HG02870 (cell line): Measurements from ENCODE around the gene ELF3.
"Not testable (repeated sequence)": the region's sequence is repeated elsewhere in the genome, so short reads cannot be mapped to it uniquely, and the experiment has no call there.

Experiments used
- ATAC-seq: cut with Tn5 transposase; IDR thresholded peaks from one replicate; pipeline ENCODE4 v1.9.1; 2021; ENCODE audit warnings: mild to moderate bottlenecking, moderate library complexity; ENCODE audit not compliant: unreplicated experiment

Gene ELF3

GRCh38 chr1:202034149-202034682 is 23.8 kb downstream of the ELF3 start:
- ATAC-seq: no peak

- ATAC-seq: no peak
Measured at GRCh38 chr1:202034683-202035462, 24.5 kb downstream of the ELF3 start.

DNA sequence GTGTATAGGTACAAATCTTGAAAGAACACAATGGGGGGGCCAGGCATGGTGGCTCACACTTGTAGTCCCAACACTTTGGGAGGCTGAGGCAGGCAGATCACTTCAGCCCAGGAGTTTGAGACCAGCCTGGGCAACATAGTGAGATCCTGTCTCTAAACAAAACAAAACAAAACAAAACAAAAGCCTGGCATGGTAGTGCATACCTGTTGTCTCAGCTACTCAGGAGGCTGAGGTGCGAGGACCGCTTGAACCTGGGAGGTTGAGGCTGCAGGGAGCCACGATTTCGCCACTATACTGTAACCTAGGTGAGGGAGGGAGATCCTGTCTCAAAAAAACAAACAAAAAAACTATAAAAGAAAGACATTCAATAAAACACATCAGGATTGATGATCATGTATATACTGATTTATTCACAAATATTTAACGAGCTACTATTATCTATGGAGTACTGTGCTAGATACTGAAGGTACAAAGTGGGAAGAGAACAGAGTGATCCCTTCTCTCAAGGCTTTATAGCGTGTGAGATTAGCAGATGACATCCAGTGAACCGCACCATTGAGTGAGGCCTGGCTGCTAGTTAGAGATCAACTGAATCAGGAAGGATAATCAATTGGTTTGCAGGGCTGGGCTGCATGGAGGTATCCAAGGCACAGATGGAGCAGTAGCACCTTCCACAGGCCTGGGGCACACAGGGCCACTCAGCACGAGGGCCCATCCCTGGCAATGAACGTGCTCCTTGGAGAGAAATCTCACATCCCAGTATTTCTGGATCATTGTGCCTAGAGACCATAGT is 26.4 kb downstream of the ELF3 start:
- no peak for ATAC-seq

- ATAC-seq: no peak
Measured at GRCh38 chr1:202037706-202038296, 27.4 kb downstream of the ELF3 start.

GRCh38 chr1:202038688-202039346 is 28.4 kb downstream of the ELF3 start:
- ATAC-seq: peak; percentile 51

DNA sequence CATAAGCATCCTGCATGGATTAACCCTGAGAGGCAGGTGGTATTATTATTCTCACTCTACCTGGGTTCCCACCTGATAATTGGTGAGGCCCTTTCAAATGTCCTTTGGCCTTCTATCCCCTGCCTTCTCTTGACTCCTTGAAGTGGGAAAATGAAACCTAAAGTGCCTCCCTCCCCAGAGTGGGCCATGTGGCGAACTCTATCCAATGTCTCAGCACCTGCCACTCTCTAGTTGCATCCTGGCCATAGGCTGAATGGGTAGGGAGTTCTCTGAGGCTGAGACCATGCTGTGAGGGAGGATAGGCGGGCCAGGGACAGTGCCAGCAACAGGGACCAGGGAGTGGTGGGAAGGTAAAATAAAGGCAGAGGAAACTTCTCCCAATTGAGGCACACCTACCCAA is 35.3 kb downstream of the ELF3 start:
- no peak for ATAC-seq

DNA sequence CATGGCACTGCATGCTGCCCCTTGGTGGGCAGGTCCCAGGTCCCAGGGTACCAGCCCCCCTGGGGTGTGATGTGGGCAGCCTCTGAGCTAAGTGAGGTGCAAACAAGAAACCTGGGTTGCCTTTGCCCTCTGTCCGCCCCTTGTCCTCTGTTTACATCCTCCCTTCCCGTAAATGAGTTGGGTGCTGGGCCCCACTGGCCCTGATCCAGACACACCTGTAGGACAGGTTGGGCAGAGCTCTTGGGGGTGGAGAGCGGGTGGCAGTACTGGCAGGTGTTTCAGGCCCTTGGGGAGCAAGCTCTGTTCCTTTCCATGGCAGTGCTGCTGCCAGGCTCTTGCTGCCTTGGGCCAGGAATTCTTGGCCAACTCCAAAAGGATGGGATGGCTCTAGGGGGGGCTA is 35.8 kb downstream of the ELF3 start:
- ATAC-seq: no peak

DNA sequence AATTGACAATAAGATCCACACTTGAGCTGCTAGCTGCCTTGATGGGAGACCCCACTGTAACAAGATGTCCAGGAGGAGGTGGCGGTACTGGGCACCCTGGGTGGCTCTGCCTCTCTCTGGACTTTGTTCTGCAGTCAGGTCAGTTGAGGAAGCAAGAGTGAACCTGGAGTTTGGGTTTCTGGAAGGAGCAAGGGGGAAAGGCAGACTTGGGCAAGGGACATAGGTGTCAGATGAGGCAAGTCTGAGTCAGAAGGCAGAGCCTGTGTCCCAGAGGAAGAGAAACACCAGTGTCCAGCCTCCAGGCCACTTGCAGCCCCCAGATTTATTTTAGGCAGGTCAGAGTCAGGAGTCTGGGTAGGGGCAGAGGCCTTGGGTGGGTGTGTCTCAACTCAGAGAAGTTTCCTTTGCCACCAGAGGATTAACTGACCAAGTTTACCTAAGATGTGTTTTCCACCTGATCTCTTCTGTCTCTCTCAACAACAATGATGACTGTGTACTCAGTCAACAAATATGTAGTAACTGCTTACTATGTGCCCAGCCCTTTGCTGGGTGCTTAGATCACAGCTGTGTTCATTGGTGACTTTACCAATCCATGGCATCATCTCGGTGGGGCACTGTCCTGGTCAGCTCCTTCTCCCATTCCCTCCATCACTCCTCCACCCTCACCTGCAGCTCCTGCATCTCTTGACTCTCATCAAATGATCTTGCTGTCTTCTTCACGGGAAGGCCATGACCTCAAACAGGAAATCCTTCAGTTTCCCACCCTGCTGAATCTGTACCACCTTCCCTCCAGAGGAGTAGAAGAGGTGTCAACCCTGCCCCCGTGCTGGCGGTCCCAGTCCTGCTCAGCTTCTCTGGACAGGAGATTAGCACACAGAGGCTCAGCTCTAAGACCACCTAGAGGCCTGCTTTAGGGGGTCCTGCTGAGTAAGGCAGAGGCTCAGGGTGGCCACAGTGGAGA is 36.6 kb downstream of the ELF3 start:
- ATAC-seq: no peak

GRCh38 chr1:202047977-202048376 is 37.6 kb downstream of the ELF3 start:
- ATAC-seq: no peak

GRCh38 chr1:202049129-202049528 is 38.7 kb downstream of the ELF3 start:
- ATAC-seq: no peak

- ATAC-seq: no peak
Measured at GRCh38 chr1:202054094-202054493, 43.7 kb downstream of the ELF3 start.

GRCh38 chr1:202054673-202055072 is 44.3 kb downstream of the ELF3 start:
- not testable (repeated sequence) for ATAC-seq

DNA sequence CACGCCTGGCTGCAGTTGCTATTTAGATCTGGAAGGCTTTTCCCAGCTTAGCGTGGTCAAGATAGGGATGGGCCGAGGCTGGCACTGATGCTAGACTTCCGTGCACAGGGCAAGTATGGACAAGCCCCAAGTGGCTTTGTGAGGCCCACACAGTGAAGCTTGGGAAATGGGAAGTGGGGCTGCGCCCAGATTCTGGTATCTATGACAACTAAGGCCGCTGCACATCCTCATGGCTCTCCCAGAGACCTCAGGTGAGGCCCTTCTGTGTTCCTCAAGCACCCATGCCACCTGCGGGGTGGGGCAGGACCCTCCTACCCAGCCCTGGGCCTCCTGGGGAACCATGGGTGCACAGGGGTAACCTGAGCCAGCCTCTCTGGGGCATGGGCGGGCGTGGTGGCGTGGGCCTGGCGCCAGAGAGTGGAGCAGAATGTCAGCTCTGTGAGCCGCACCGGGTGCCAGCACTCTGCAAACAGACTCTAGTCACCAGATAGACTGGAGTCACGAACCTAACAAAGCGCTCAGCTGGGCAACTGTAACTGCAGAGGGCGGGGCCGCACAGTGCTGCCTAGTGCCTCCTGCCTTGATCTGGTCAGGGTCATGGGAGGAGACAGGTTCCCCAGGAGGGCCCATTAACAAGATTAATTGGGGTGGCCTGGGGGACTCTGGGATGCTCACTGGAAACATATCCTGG is 46.4 kb downstream of the ELF3 start:
- ATAC-seq: no peak

DNA sequence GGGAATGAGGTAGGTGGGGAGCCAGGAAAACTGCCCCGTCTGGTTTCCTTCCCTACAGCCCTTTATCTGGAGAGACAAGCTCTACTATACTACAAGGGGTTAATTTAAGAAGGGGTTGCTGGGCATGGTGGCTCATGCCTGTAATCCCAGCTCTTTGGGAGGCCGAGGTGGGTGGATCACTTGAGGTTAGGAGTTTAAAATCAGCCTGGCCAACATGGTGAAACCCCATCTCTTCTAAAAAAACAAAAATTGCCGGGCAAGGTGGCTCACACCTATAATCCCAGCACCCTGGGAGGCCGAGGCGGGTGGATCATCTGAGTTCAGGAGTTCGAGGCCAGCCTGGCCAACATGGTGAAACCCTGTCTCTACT is 46.9 kb downstream of the ELF3 start:
- not testable (repeated sequence) for ATAC-seq

- ATAC-seq: no peak
Measured at GRCh38 chr1:202058001-202058908, 47.9 kb downstream of the ELF3 start.

DNA sequence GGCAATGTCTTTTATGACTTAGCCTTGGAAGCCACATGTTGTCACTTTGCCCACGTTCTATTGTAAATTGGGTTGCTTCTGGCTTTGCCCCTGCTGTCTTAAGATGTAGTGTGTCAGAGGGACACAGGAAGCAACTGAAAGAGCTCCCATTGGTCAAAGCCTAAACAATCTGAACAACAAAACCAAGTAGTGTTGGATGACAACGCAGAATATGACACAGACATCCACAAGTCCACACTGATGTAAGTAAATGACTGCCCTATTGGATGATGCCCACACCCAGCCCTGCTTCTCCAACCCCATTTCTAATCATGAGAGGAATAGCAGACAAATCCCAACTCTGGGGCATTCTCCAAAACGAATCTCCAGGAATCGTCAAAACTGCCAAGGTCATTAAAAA is 50.7 kb downstream of the ELF3 start:
- ATAC-seq: no peak

DNA sequence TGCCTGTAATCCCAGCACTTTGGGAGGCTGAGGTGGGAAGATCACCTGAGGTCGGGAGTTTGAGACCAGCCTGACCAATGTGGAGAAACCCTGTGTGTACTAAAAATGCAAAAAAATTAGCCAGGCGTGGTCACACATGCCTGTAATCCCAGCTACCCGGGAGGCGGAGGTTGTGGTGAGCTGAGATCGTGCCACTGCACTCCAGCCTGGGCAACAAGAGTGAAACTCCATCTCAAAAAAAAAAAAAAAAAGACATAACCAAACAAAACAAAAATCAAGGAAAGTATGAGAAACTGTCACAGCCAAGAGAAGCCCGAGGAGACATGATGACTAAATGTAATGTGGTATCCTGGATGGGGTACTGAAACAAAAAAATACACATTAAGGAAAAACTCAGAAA is 51.4 kb downstream of the ELF3 start:
- ATAC-seq: not testable (repeated sequence)

GRCh38 chr1:202062636-202063035 is 52.2 kb downstream of the ELF3 start:
- ATAC-seq: not testable (repeated sequence)
